T-helper 9 cell (primary cell): ENCODE results near the gene SLC17A4.
"Not testable (repeated sequence)": the region's sequence is repeated elsewhere in the genome, so short reads cannot be mapped to it uniquely, and the experiment has no call there.

Experiments used
- DNase-seq: peaks from one replicate; pipeline ENCODE4 v3.0.0-alpha.2; 2020
- total RNA-seq, 2 donors: gene quantifications; one replicate each; lab custom pipeline; 2026; lab: John Stamatoyannopoulos, UW

Gene SLC17A4, protein sequence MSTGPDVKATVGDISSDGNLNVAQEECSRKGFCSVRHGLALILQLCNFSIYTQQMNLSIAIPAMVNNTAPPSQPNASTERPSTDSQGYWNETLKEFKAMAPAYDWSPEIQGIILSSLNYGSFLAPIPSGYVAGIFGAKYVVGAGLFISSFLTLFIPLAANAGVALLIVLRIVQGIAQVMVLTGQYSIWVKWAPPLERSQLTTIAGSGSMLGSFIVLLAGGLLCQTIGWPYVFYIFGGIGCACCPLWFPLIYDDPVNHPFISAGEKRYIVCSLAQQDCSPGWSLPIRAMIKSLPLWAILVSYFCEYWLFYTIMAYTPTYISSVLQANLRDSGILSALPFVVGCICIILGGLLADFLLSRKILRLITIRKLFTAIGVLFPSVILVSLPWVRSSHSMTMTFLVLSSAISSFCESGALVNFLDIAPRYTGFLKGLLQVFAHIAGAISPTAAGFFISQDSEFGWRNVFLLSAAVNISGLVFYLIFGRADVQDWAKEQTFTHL
- 0 to 0.07 reads per million in 2 donors for total RNA-seq

DNA sequence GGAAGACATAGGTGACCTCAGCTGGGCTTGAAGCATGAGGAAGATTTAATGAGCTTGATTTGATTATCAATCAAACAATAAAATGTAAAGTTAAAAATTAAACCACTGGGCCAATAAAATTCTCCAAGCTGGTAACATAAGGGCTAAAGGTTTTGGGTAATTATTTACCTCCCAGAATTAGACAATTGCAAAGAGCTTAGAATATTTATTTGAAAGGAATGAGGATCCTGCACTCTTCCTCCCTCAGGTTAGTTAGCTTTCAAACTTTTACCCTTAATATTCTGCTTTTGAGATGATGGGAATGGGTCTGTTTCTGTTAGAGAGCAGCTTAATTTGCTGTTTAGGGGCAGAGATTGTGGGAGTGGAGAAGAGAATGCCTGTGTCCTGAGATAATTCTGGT, at the start of gene SLC17A4:
Gene SLC17A4, plus strand, starts transcription at position 208 of the 400 bp plus-strand sequence. CDS start 7,221 bp downstream, outside the sequence.
- no peak for DNase-seq

DNA sequence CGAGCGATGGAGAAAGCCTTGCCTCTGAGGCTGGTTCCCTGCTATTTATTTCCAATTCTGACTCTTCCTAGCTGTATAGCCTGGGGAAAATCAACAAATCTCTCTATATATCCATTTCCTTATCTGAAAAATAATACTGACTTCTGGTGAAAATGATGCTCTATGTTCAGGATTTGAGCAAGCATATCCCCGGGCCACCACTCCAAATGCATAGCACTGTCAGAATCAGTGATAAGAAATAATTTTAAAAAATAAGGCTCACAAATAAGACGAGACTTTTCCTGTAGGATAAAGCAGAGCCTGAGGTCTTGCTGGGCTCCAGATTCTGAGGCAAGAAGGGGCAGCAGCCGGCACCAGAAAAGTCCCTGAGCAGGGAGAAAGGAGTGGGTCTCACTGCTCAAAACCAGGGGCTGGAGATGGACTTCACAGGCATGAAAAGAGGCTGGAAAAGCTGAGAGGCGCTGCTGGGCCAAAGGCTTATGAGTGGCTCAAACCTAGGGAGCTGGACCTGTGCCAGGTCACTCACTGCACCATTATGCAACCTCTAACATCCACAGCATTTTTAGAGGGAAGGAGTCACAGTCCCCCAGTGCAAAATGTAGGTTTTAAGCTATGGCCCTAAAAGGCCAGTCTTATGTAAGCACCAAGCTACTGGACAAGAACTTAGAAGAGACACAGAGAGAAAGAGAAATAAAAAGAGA, 48.1 kb upstream of the SLC17A4 start:
- no peak for DNase-seq

DNA sequence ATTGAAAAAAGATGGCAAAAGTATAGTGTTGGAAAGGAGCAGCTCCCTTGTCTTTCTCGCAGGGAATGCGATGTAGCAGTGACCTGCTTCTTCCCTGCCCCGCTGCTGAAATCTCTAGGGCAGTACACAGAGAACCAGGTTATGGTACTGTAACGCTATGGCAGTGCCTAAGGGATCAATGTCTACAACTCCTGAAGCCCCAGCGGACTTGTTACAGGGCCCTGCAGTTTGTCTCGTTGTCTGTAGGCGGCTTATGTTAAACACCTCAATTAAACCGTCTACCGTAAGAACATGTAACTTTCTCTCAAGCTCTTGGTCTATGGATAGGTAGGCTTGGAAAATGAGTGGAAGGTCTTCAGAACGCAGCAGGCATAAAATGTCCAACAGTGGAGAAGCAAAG, 44.8 kb upstream of the SLC17A4 start:
- no peak for DNase-seq

DNA sequence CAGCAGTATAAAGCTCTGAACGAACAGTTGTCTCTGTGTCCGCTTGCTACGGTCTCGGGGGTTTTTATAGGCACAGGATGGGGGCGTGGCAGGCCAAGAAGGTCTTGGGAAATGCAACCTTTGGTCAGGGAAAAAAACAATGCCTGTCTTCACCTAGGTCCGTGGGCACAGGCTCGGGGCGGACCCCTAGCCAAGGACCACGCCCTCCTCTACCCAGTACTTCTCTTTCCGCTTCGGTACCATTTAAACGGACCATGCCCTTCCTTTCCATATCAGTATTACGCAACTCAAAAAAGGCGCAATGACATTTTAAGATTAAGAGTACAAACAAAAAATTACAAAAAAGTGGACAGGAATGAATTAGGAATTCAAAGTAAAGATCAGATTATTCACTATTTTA, 44.3 kb upstream of the SLC17A4 start:
- no peak for DNase-seq

DNA sequence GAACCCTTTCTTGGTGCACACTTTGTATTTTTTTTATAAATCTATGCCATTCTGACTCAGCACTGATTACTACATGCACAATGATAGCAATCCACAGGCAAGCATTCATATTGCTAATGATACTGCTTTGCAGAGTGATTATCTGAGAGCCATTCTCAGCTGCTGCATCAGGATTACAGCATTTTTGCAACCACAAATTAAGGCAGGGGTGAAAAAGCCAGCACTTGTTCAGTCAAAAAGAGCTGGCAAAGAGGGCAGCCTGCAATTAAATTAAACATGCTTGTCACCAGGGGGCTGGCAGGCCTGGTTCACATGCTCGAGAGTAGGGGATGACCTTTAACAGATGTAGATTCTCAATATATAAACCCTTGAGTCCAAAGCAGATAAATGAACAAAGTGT, 40.7 kb upstream of the SLC17A4 start:
- DNase-seq = no peak

DNA sequence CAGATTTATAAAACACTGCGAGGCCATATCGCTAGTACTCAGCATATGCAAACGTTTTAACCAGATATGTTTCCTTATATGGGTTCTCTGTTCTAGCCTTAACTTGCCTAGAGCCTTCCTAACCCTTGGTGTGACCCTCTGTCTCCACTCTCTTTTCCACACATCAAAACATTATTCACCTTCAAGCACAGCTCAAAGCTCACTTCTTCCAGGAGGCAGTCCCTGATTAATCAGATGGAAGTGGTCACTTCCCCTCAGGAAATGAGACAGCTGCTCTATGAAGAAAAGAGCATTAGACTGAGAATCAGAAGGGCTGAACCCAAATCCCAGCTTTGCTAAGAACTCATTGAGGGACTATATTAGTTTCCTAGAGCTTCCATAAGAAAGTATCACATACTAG, 39.8 kb upstream of the SLC17A4 start:
- DNase-seq = no peak

DNA sequence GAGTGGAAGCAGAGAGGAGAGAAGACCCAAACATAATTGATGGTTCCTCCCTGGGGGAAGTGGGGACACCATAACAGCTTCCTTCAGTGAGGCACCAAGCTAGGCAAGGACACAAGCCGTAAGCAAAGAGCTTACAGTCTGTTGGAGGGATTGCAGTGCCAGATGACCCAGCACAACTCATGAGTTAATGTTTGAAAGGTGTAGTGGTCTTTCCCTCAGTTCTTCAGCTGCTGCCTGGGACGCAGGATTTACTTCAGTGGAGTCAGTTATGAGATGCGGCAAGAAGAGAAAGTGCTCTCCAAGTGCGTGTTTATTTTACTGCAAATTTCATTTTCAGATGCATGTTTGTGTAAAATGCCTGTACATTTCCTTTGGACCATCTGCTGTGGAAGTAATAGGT, 38.7 kb upstream of the SLC17A4 start:
- DNase-seq = no peak

DNA sequence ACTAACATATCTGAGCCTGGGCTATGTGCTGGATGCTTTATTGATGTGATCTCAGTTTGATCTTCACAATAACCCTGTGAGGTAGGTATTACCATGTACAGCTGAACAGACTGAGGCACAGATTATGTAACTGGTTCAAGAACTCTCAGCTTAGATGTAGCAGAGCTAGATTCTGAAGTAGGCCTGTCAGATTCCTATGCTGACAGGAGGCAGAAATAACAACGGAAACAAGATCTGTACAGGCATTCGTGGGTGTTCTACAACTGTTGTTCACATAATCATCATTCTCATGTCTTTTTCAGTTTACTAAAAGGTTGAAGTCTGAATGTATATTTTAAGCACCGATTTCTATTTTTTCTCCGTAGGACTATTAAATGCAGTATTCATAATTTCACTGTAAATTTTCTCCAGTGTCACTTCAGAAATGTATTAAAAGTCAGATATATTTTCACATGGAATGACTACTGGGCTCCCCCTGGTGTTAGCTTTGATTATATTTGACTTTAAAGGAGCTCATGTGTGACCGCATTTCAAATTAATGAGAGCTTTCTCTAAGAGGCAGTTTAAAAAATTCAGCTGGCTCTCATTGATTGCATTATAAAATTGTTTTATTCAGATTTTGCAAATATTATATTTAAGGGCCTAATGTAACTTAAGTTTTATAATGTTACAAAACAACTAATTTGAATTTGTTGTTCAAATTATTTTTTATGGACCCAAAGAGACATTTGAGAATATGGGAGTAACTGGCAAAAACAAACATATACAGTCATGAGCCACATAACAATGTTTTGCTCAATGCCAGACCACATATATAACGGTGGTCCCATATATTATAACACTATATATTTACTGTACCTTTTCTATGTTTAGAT, 36.4 kb upstream of the SLC17A4 start:
- DNase-seq = no peak

DNA sequence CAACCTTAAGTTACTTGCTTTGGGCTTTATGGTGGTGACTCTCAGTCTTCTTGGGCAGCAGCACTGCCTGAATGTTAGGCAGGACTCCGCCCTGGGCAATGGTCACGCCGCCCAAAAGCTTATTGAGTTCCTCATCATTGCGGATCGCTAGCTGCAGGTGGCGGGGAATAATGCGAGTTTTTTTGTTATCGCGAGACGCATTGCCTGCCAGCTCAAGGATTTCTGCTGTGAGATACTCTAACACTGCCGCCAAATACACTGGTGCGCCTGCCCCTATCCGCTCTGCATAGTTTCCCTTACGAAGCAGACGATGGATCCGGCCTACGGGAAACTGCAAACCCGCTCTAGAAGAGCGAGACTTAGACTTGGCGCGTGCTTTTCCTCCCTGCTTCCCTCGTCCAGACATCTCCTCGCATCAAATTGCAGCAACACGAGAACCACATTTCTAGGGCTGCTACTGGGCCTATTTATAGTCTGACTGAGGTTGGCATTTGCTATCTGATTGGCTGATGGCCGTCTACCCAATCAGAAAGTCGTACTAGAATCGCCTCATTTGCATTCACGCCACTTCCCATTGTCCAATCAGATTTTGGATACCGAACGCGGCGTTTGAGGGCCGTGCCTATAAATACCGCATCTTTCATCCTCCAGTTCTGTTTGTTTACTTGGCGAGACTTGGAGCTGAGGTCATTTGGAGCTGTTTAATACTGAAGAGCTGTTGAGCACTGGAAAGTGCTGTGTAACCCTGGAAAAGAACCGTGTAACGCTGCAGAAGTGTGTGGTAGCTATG, 28.2 kb upstream of the SLC17A4 start:
- DNase-seq = no peak

DNA sequence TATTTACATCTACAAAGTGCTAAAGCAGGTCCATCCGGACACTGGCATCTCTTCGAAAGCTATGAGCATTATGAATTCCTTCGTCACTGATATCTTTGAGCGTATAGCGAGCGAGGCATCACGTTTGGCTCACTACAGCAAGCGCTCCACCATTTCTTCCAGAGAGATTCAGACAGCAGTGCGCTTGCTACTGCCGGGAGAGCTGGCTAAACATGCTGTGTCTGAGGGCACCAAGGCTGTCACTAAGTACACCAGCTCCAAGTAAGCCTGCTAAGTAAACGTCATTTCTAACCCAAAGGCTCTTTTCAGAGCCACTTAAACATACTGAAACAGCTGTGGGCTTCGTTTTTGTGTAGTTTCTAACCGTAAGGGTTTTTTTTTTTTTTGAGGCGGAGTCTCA, 27.5 kb upstream of the SLC17A4 start:
- DNase-seq = no peak

DNA sequence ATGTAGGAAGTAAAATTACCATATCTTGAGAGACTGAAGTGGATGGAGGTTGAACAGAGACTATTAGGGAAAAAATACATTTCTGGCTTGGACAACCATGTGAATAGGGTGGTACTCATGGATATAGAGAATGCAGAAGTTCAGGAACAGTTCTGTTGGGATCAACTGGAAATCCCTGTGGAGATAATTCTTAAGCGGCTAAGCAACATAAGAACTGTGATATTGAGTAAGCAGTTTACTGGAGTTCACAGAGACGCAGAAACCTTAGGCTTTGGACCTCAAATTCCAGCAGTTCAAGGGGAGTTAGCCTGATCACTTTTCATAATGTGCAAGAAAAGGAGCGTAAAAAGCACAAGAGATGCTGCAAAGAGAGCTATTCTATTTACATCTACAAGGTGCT, 23.6 kb upstream of the SLC17A4 start:
- DNase-seq = no peak

DNA sequence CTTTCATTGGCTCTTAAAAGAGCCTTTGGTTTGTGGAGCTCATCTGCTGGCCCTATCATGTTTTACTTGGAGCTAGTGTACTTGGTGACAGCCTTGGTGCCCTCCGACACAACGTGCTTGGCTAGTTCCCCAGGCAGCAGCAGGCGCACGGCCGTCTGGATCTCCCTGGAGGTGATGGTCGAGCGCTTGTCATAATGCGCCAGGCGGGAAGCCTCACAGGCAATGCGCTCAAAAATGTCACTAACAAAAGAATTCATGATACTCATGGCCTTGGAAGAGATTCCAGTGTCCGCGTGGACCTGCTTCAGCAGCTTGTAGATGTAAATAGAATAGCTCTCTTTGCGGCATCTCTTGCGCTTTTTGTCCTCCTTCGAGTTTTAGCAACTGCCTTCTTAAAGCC, 22.8 kb upstream of the SLC17A4 start:
- no peak for DNase-seq

DNA sequence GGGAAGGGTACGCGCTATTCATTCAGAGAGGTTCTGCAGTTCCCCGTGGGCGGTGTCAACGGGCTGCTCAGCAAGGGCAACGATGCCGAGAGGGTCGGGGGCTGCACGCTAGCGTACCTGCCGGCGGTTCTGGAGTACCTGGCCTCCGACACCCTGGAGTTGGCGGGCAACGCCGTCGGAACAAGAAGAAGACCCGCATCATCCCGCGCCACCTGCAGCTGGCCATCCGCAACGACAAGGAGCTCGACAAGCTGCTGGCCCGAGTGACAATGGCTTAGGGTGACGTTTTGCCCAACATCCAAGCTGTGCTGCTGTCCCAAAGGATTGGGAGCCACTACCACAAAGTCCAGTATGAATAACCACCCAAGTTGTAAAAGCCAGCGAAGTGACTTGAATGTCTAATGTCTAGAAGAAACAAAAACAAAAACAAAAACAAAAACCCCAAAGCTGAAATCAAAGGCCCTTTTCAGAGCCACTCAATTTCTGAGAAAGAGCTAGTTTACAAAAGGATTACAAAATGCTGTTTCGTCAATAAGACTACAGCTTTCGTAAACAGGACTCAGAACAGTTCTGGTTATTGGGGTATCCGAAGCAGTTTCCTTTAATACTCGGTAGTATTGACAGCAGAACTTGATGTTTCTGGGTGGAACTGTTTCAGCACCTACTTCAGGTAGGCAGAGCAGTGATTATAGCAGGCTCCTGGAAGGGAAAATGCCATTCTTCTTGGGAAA, 21.9 kb upstream of the SLC17A4 start:
- no peak for DNase-seq

DNA sequence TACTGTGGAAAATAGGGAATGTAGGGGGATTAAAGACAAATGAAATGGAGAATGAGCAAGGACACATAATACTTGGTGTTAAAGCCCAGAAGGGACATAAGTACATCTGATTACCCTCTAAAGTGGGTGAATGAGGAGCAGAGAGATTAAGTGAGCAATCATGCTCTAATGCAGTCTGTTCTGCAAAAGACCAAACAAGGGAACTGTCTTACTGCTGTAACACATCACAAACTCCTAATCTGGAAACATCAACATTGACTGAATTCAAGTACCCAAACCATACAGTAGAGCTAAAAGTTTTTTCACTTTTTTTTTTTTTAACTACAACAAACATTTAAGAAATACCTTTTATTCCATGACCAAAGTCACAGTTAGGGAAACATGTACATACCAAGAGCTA, 19.3 kb upstream of the SLC17A4 start:
- no peak for DNase-seq

DNA sequence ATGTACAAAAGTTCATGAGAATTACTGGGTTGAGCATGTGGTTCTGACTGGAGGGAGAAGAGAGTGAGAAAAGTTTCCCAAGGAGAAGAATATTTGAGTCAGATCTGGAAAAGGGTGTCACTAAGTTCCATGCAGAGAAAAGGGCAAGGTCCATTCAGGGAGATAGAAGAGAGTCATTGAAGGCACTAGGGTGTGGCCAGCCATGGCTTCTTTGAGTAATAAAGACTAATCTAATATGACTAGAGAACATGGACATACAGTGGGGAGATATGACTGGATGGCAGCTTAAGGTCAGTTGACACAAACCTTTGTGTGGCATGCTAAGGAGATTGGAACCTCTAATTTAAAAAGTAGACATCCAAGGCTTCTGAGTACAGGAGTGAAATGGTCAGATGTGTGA, 10.7 kb upstream of the SLC17A4 start:
- no peak for DNase-seq

DNA sequence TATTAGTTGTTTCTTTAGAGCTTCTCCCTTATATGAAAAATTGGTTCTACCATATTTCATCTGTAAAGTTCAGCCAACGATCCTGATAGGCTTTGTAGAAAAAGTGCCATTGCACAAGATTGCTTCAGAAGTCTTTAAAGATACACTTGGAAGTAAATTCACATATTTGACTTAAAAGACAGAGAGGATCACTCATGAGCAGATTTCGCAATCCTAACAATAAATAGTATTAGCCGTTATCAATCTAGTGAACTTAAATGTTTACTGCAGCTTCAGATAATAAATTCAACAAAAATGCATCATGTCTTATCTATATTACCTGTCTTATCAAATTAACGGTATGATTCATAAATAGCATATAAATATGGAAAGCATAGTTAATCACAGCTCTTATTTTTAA, 8.7 kb upstream of the SLC17A4 start:
- no peak for DNase-seq

DNA sequence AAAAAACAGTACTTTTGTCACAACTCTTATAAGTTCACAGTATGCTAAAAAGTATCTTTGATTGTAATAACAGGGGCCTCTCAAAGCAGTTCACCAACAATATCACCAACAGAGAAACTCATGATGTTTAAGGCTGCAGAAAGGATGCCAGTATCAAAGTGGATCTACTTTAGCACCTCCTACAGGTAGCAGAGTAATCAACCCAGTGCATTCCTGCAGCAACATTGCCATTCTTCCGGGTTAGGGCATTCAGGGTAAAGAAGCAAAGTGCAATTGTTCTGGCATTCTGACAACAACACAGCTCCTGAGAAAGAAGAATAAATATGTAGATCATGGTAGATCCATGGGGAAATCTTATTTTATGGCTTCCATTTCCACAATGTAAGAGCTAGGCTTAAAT, 7.6 kb upstream of the SLC17A4 start:
- DNase-seq = no peak

DNA sequence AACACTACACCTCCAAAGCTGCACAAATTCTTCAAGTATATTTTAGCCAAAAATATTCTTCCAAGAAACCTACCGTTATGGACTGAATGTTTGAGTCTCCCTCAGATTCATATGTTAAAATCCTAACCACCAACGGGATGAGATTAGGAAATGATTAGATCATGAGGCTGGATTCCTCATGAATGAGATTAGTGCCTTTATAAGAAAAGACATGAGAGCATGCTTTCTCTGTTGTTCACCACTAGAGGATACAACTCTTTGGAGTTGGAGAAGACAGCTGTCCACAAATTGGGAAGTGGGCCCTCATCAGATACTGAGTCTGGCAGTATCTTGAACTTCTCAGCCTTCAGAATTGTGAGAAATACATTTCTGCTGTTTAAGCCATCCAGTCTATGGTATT, 7.1 kb upstream of the SLC17A4 start:
- no peak for DNase-seq

DNA sequence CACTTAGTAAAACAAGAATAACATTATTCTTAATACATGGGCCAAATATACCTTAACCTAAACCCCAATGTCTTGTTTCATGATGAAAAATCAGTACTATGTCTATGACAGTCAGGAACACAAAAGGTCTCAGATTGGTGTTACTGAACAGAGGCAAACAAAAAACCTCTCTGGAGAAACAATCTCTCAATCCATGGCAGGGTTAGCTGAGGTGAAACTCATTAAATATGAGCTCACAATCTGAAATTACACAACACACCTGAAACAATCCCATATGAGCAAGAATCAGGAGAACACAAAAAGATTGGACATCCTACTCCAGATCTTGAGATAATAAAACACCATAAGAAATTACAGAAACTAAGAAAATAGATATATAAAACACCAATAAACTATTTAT, 6.5 kb upstream of the SLC17A4 start:
- no peak for DNase-seq

DNA sequence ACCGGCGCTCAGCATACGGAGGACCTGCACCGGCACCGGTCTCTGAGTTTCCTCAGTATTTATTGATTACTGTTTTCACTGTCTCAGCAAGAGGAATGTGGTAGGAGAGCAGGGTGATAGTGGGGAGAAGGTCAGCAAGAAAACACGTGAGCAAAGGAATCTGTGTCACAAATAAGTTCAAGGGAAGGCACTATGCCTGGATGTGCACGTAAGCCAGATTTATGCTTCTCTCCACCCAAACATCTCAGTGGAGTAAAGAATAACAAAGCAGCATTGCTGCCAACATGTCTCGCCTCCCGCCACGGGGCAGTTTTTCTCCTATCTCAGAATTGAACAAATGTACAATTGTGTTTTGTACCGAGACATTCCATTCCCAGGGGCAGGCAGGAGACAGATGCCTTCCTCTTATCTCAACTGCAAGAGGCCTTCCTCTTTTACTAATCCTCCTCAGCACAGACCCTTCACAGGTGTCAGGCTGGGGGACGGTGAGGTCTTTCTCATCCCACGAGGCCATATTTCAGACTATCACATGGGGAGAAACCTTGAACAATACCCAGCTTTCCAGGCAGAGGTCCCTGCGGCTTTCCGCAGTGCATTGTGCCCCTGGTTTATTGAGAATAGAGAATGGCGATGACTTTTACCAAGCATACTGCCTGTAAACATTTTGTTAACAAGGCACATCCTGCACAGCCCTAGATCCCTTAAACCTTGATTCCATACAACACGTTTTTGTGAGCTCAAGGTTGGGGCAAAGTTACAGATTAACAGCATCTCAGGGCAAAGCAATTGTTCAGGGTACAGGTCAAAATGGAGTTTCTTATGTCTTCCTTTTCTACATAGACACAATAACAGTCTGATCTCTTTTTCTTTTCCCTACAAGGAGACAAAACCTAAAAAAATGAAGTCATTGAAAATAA, 5.7 kb upstream of the SLC17A4 start:
- DNase-seq = not testable (repeated sequence)
